Right renal cortex interstitium (tissue), 3 donors: ENCODE data around the gene KLHDC10. TPM values are rescaled to one million over a fixed set of nuclear protein-coding genes. Genes with fewer than 3 reads are reported as not detected.
"Not testable (repeated sequence)": the region's sequence is repeated elsewhere in the genome, so short reads cannot be mapped to it uniquely, and the experiment has no call there.

Experiments used
- DNase-seq, 3 donors: peaks; one replicate each; pipeline ENCODE4 v3.0.0-alpha.2; 2013; ENCODE audit warnings: low read depth in 3 of 3, low spot score in 2 of 3
- polyA plus RNA-seq, 3 donors: library from polyadenylated mRNA; unstranded; fragments of 120-200 nt; gene quantifications; one replicate each; pipeline ENCODE4 v1.2.1, GENCODE V29; 2013; ENCODE audit not compliant: insufficient read length in 3 of 3

Gene KLHDC10
- polyA plus RNA-seq, 3 donors: 49.6 to 56.2 (median 52.2) TPM

- no peak for DNase-seq
These were observed 43.6 kb downstream of the KLHDC10 start for GRCh38 chr7:130113887-130114286.

- no peak for DNase-seq
These were observed 44.0 kb downstream of the KLHDC10 start for GRCh38 chr7:130114374-130114773.

GRCh38 chr7:130114776-130115175, 44.4 kb downstream of the KLHDC10 start:
- DNase-seq: no peak

- DNase-seq: no peak
These were observed 48.0 kb downstream of the KLHDC10 start for GRCh38 chr7:130118294-130118693.

- no peak for DNase-seq
These were observed 48.5 kb downstream of the KLHDC10 start for GRCh38 chr7:130118801-130119200.

GRCh38 chr7:130123501-130123900, 53.2 kb downstream of the KLHDC10 start:
- no peak for DNase-seq

GRCh38 chr7:130124711-130125110, 54.4 kb downstream of the KLHDC10 start:
- DNase-seq: no peak

GRCh38 chr7:130126840-130127239, 56.5 kb downstream of the KLHDC10 start:
- not testable (repeated sequence) for DNase-seq

- DNase-seq: no peak
These were observed 57.1 kb downstream of the KLHDC10 start for GRCh38 chr7:130127404-130127803.

GRCh38 chr7:130127821-130128317, 57.5 kb downstream of the KLHDC10 start:
- peak in 1 of 3 donors; percentile 41 for DNase-seq

GRCh38 chr7:130129011-130129411, 58.7 kb downstream of the KLHDC10 start:
- no peak for DNase-seq

- no peak for DNase-seq
These were observed 61.0 kb downstream of the KLHDC10 start for GRCh38 chr7:130131191-130131834.

- DNase-seq: no peak
These were observed 61.9 kb downstream of the KLHDC10 start for GRCh38 chr7:130131964-130132875.

GRCh38 chr7:130133029-130133782, 62.9 kb downstream of the KLHDC10 start:
- no peak for DNase-seq

GRCh38 chr7:130134106-130134636, 63.8 kb downstream of the KLHDC10 start:
- no peak for DNase-seq

GRCh38 chr7:130134726-130135125, 64.4 kb downstream of the KLHDC10 start:
- no peak for DNase-seq

GRCh38 chr7:130135208-130136205, 65.2 kb downstream of the KLHDC10 start:
- DNase-seq: no peak

- DNase-seq: no peak
These were observed 66.3 kb downstream of the KLHDC10 start for GRCh38 chr7:130136579-130137167.

- DNase-seq: no peak
These were observed 66.9 kb downstream of the KLHDC10 start for GRCh38 chr7:130137207-130137606.
